Body of pancreas (tissue), 4 donors: Measurements from ENCODE around the gene ADAMTS13. TPM values are rescaled to one million over a fixed set of nuclear protein-coding genes. Genes with fewer than 3 reads are reported as not detected.
A peak's percentile ranks its signal among the peaks of the same experiment; 100 is the strongest.

ENCODE experiments used
- ATAC-seq: fragments of 150-250 bp; one replicate; pipeline ENCODE4 v1.9.1; 2016
- DNase-seq, 4 donors: peaks; one replicate each; pipeline ENCODE4 v3.0.0-alpha.2; 2019
- H3K27ac ChIP-seq, 4 donors: fragments of 200-600 bp; sonication (generic); 1 replicate in 3 of 4; 2 replicates in 1 of 4; pipeline versions ENCODE4 v1.5.1 to v1.6.1; 2016 to 2019; ENCODE audit warnings: mild to moderate bottlenecking in 1 of 4, mixed read lengths in 1 of 4, moderate library complexity in 1 of 4
- H3K27me3 ChIP-seq, 2 donors: fragments of 200-600 bp; sonication (generic); one replicate each; pipeline ENCODE4 v1.6.0; 2016; ENCODE audit warnings: mild to moderate bottlenecking in 1 of 2
- H3K36me3 ChIP-seq, 2 donors: fragments of 200-600 bp; sonication (generic); replicated peaks in 1 of 2; 2 replicates each; pipeline ENCODE4 v1.5.1; 2016; ENCODE audit warnings: low read depth in 2 of 2; ENCODE audit not compliant: insufficient read depth in 1 of 2
- H3K4me1 ChIP-seq: fragments of 200-600 bp; sonication (generic); one replicate; pipeline ENCODE4 v1.6.0; 2016
- H3K4me3 ChIP-seq, 2 donors: fragments of 200-600 bp; sonication (generic); 1 replicate in 1 of 2; 2 replicates in 1 of 2; pipeline ENCODE4 v1.5.1; 2016 to 2019
- H3K9me3 ChIP-seq, 3 donors: fragments of 200-600 bp; sonication (generic); 1 replicate in 2 of 3; 2 replicates in 1 of 3; pipeline ENCODE4 v1.5.1; 2016
- POLR2A ChIP-seq, 3 donors: fragments of 450-650 bp; IDR thresholded peaks; one replicate each; pipeline ENCODE4 v1.6.1; 2016; ENCODE audit warnings: antibody characterized with exemption in 3 of 3, mild to moderate bottlenecking in 2 of 3
- WGBS, 2 donors: methylation state at CpG; one replicate each; pipeline ENCODE4 v1.1.5; 2017; 5-methylcytosine and 5-hydroxymethylcytosine counted together
- intact Hi-C: fragments of 100-400 bp; cut with DNase I; formaldehyde crosslinking; loops from one replicate; pipeline ENCODE4 v1.15.1; 2023
- total RNA-seq, 2 donors: library from RNA; depleted of rRNA; stranded (reverse); fragments of >200 nt; gene quantifications; one replicate each; pipeline ENCODE4 v1.1.0, GENCODE V29; 2016
- TF ChIP-seq, protein P1 (sequence below), 7 experiments: fragments of 450-650 bp in 4 of 7; fragments of 200-600 bp in 3 of 7; sonication (generic) in 3 of 7; IDR thresholded peaks; one replicate each; pipeline ENCODE4 v1.5.1; 2016 to 2019; ENCODE audit warnings: antibody characterized with exemption in 7 of 7

Gene ADAMTS13
- total RNA-seq, 2 donors from 2014 or later, result 2.3 to 5.6 TPM

DNA sequence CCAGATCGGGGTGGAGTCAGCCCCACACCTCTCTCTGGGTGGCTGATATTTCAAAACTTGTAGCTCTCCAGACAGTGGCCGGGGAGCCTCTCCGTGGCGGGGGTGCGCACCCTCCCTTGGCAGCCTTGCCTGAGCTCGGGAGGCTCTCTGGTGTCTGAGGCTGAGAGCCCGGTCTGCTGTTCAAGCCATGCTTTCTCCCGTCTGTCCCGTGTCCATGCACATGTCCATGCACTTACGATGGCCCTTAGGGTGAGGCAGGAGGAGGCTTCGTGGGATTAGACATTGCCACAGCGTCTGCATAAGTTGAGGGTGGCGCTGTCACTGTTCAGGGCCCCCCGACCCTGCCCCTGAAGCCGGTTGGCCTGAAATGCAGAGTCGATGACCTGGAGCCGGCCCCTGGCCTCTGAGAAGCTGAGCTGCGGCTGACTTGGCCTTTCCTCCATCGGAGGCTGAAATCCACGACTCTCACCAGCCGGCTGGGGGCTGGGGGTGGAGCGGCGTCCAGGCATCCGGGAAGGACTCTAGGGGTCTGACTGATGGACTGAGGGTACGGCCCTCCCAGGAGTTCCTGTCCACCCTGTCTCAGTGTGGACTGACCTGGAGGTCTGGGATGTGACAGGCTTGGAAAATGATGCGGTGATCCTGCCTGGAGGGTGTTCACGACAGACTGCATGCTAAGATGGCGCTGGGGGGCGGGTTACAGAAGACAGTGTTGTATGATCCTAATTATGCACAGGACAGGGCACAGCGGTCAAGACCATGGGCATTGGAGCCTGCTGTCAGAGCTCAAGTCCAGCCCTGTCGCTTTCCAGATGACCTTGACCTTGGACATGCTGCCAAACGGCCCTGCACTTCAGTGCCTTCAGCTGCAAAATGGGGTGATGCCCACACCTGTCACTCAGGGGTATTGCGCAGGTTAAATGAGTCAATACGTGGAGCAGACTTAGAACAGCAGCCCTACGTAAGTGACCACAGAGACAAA is 75.0 kb downstream of the ADAMTS13 start:
- H3K27me3 ChIP-seq, result no peaks in the 10 kb centered on the region
- no peak overlapping the region for H3K27ac ChIP-seq
- peaks cover 5% of the 10 kb centered on the region for H3K4me1 ChIP-seq
- ATAC-seq (no peak), DNase-seq (no peak)
- TF ChIP-seq POLR2A (IDR thresholded peaks at IDR 0.05), result no peak
- TF ChIP-seq, protein P1, sequence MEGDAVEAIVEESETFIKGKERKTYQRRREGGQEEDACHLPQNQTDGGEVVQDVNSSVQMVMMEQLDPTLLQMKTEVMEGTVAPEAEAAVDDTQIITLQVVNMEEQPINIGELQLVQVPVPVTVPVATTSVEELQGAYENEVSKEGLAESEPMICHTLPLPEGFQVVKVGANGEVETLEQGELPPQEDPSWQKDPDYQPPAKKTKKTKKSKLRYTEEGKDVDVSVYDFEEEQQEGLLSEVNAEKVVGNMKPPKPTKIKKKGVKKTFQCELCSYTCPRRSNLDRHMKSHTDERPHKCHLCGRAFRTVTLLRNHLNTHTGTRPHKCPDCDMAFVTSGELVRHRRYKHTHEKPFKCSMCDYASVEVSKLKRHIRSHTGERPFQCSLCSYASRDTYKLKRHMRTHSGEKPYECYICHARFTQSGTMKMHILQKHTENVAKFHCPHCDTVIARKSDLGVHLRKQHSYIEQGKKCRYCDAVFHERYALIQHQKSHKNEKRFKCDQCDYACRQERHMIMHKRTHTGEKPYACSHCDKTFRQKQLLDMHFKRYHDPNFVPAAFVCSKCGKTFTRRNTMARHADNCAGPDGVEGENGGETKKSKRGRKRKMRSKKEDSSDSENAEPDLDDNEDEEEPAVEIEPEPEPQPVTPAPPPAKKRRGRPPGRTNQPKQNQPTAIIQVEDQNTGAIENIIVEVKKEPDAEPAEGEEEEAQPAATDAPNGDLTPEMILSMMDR (IDR thresholded peaks at IDR 0.05), result no peak
- no peaks in the 10 kb centered on the region for H3K36me3 ChIP-seq
- H3K4me3 ChIP-seq, result no peak overlapping the region
- H3K9me3 ChIP-seq, result peaks cover 0 to 5% (median 0%) of the 10 kb centered on the region in 3 donors
- 48 to 72% methylated on average over 10 to 35 of the region's 35 CpGs for WGBS, 2 donors
- intact Hi-C loops, result loop anchor here (10.0 kb wide), 1 partner anchor 482 kb away; no protein-coding TSS in a partner anchor

GRCh38 chr9:133499132-133499891 is 77.1 kb downstream of the ADAMTS13 start:
- ATAC-seq (peak; percentile 50), DNase-seq (no peak)
- H3K27me3 ChIP-seq, result no peaks in the 10 kb centered on the region
- no peak for TF ChIP-seq POLR2A (IDR thresholded peaks at IDR 0.05)
- TF ChIP-seq, protein P1 (IDR thresholded peaks at IDR 0.05), result no peak
- no peak overlapping the region for H3K4me3 ChIP-seq
- intact Hi-C loops, result loop anchor here (10.0 kb wide), 1 partner anchor 485 kb away; no protein-coding TSS in a partner anchor
- 70 to 80% methylated on average over 6 to 19 of the region's 19 CpGs for WGBS, 2 donors
- H3K9me3 ChIP-seq, result peaks cover 0 to 9% (median 0%) of the 10 kb centered on the region in 3 donors
- H3K27ac ChIP-seq, result no peak overlapping the region
- no peaks in the 10 kb centered on the region for H3K36me3 ChIP-seq
- no peaks in the 10 kb centered on the region for H3K4me1 ChIP-seq

- Histone ChIP-seq H3K9me3 (peaks cover 0 to 9% (median 0%) of the 10 kb centered on the region in 3 donors), H3K27ac (no peak overlapping the region), H3K36me3 (no peaks in the 10 kb centered on the region), H3K4me3 (no peak overlapping the region), H3K4me1 (no peaks in the 10 kb centered on the region), H3K27me3 (no peaks in the 10 kb centered on the region)
- intact Hi-C loops, result loop anchor here (10.0 kb wide), 1 partner anchor 485 kb away; no protein-coding TSS in a partner anchor
- no peak for ATAC-seq
- WGBS, 2 donors, result 67 to 74% methylated on average over 7 to 11 of the region's 12 CpGs
- DNase-seq, result no peak
- no peak for TF ChIP-seq POLR2A (IDR thresholded peaks at IDR 0.05)
- TF ChIP-seq, protein P1 (IDR thresholded peaks at IDR 0.05), result no peak
Observed at GRCh38 chr9:133499892-133500270, 77.7 kb downstream of the ADAMTS13 start.

DNA sequence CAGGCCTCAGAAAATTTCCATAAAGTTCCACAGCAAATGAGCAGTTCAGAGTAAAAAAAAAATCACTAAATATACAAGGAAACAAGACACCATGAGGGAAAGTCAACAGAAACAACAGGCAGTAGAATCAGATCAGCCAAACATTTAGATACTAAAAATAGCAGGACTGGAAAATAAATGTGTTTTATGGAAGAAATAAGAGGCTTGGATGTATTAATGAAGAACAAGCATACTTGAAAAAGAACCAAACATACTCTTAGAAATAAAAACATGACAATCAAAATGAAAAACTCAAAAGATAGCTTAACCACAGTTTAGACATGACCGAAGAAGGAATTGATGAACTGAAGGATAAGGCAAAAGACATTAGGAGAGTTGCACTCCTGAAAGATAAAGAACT is 79.9 kb downstream of the ADAMTS13 start:
- intact Hi-C loops, result no loop called here
- ATAC-seq, result no peak
- H3K9me3 ChIP-seq, result peaks cover 0 to 9% (median 0%) of the 10 kb centered on the region in 3 donors
- H3K4me3 ChIP-seq, result no peak overlapping the region
- H3K27ac ChIP-seq, result no peak overlapping the region
- WGBS, 2 donors, result 90 to 100% methylated on average over 1 of the region's 1 CpG
- H3K4me1 ChIP-seq, result peaks cover 13% of the 10 kb centered on the region
- H3K36me3 ChIP-seq, result no peaks in the 10 kb centered on the region
- no peaks in the 10 kb centered on the region for H3K27me3 ChIP-seq
- no peak for DNase-seq
- no peak for TF ChIP-seq POLR2A (IDR thresholded peaks at IDR 0.05)
- TF ChIP-seq, protein P1 (IDR thresholded peaks at IDR 0.05), result no peak
